Measurements from ENCODE around the gene NR0B2. TPM values are rescaled to one million over a fixed set of nuclear protein-coding genes. Genes with fewer than 3 reads are reported as not detected.

NR0B2 gene, protein sequence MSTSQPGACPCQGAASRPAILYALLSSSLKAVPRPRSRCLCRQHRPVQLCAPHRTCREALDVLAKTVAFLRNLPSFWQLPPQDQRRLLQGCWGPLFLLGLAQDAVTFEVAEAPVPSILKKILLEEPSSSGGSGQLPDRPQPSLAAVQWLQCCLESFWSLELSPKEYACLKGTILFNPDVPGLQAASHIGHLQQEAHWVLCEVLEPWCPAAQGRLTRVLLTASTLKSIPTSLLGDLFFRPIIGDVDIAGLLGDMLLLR
- total RNA-seq (2013; cell fraction: nucleolus; rRNA removed): not detected in 2 replicates
- total RNA-seq (2014; rRNA removed) (not detected in 2 replicates), total RNA-seq (2014; rRNA removed; fragmentation: Illumina TruSeq; extraction: Trizol) (not detected in 2 replicates), total RNA-seq (2021) (not detected in 2 replicates), polyA plus RNA-seq (2011; rRNA removed) (not detected in 2 replicates), polyA plus RNA-seq (2014; fragmentation: Illumina TruSeq; extraction: Trizol) (not detected in 2 replicates), polyA plus RNA-seq (2014; fragmentation: Nextera tagmentation; extraction: Ambion mirVana) (not detected), polyA plus RNA-seq (2014; rRNA removed) (not detected in 2 replicates), polyA plus RNA-seq (2016; fragmentation: Nextera tagmentation; extraction: Ambion mirVana) (not detected), polyA minus RNA-seq (2011; rRNA and poly(A)+ RNA removed) (not detected in 2 replicates), Bru-seq, nascent RNA (not detected), BruChase-seq, experiment 1, labeled RNA remaining after a 6-hour chase (percentile 18 among the genes with signal in this experiment), BruChase-seq, experiment 2, labeled RNA remaining after a 2-hour chase (percentile 12 among the genes with signal in this experiment)
- polyA plus RNA-seq (2011; ENCODE audit: low read depth): not detected
- polyA plus RNA-seq (2011; cell fraction: cytosol; rRNA removed): not detected in 2 replicates
- polyA plus RNA-seq (2011; cell fraction: nucleus; rRNA removed): 0.19 TPM in 1 of 2 replicates, not detected in the other
- polyA plus RNA-seq (2012): not detected in 2 replicates
- polyA minus RNA-seq (2011; cell fraction: cytosol; rRNA and poly(A)+ RNA removed): not detected in 2 replicates
- polyA minus RNA-seq (2011; cell fraction: nucleus; rRNA and poly(A)+ RNA removed): not detected in 2 replicates
- long read RNA-seq, experiment 1: 0 reads
- long read RNA-seq, experiment 2: 0 reads

DNA sequence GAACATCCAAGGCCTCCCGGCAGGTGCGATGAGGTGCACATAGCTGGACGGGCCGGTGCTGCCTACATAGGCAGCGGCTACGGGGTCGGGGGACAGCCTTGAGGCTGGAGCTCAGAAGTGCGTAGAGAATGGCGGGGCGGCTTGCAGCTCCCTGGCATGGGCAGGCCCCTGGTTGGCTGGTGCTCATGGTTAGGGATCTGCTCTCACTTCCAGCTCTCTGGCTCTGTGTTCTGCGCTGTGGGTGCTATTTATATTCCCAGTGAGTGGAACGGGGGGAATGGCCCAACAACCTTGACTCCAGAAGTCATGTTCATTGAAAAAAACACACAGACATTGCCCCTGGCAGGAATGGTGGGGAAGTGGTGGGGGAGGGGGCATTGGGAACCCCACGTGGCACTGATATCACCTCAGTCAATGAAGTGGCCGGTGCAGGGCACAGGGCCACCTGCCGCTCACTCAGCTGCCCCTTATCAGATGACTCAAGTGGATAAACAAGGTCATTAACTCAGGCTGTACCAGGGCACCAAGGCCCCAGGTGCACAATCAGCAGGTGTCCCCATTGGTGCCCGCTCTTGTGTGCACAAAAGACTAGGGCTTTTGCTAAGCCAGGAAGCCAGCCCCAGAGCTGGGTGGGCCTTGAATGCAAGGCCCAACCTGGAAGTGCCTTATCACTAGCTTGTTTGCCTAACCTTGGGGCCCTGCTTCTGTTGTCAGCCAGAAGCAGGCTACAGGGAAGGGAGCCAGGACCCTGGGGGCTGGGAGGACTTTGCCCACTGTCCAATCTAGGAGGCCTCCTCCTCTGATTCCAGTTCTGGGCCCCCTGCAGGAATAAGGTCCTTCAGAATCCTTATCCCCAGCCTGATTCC, at the start of gene NR0B2:
Gene NR0B2 (minus strand): TSS at position 222 of the 866 bp plus-strand sequence. CDS start 35 bp downstream, at position 187.
- no peak within 1 kb of the TSS for H3K9ac ChIP-seq (ENCODE audit: control insufficient read depth, insufficient read depth, low read length)
- no peak within 1 kb of the TSS for H2AFZ ChIP-seq (ENCODE audit: control insufficient read depth, low read depth, low read length)
- CTCF ChIA-PET: no interaction called here
- H3K79me2 ChIP-seq (ENCODE audit: control insufficient read depth, insufficient read depth, low read length): no peaks in the 10 kb centered on the region
- H3K4me3 ChIP-seq: no peak within 1 kb of the TSS
- H3K4me2 ChIP-seq (ENCODE audit: control insufficient read depth, insufficient read depth): no peak within 1 kb of the TSS
- no TSS peak for BruUV-seq (replicated peaks)
- TF ChIP-seq ZZZ3 (IDR thresholded peaks at IDR 0.05; ENCODE audit: control insufficient read depth, insufficient read length, low read depth): no peak
- DNase-seq (ENCODE audit: low read depth, low spot score) (no peak), ATAC-seq (no peak), FAIRE-seq (no peak)
- H3K36me3 ChIP-seq (ENCODE audit: control insufficient read depth in 2 of 2, insufficient read depth in 2 of 2, low read length in 1 of 2): no peaks in the 10 kb centered on the region
- RAD21 ChIA-PET (ENCODE audit: unreplicated experiment): interaction anchor here (1.3 kb wide), 1 partner anchor 14 kb away, joined by 3 read pairs; the partner anchor contains the start of gene GPATCH3
- no peak within 1 kb of the TSS for H3K27ac ChIP-seq (ENCODE audit: control insufficient read depth, insufficient read depth)
- H3K4me1 ChIP-seq (ENCODE audit: control insufficient read depth, insufficient read depth, low read length): no peaks in the 10 kb centered on the region
- H3K27me3 ChIP-seq (replicated peaks in 1 of 2; ENCODE audit: control insufficient read depth in 2 of 2, insufficient read depth in 2 of 2, low read length in 1 of 2): no peaks in the 10 kb centered on the region; a peak in 1 of 4 replicates
- in situ Hi-C loops (cut with MboI): no loop called here
- WGBS (ENCODE audit: insufficient coverage, insufficient replicate concordance, low lambda C conversion rate, missing lambda C conversion rate): 71% methylated on average over 16 of the region's 16 CpGs
- H3K9me3 ChIP-seq (replicated peaks; ENCODE audit: control insufficient read depth, insufficient read depth, low read length): no peaks in the 10 kb centered on the region
- intact Hi-C loops (cut with micrococcal nuclease; ENCODE audit: unreplicated experiment): no loop called here
- SMC1A ChIA-PET (ENCODE audit: uncharacterized antibody, unreplicated experiment): interaction anchor here (1.4 kb wide), 1 partner anchor 10 kb away, joined by 3 read pairs; no protein-coding TSS in a partner anchor
- no peaks in the 10 kb centered on the region for H4K20me1 ChIP-seq (ENCODE audit: control insufficient read depth, insufficient read depth)
- POLR2A ChIA-PET: no interaction called here
